ENCODE data around the gene UBAC1.
"Not testable (repeated sequence)": the region's sequence is repeated elsewhere in the genome, so short reads cannot be mapped to it uniquely, and the experiment has no call there.

Gene UBAC1

GRCh38 chr9:135950135-135950682 lies 11.0 kb downstream of the UBAC1 start:
- in situ Hi-C loops (cut with HindIII; ENCODE audit: low pct_ligation_motif_present, low sequenced_read_pairs) = no loop called here
- no peak for TF ChIP-seq CTCF (IDR thresholded peaks at IDR 0.05; ENCODE audit: low read depth, low read length, missing control alignments)
- peaks cover 16% of the 10 kb centered on the region for H3K36me3 ChIP-seq (replicated peaks)

GRCh38 chr9:135949501-135950134 lies 11.6 kb downstream of the UBAC1 start:
- DNase-seq = no peak
- in situ Hi-C loops (cut with HindIII; ENCODE audit: low pct_ligation_motif_present, low sequenced_read_pairs) = no loop called here
- Histone ChIP-seq H3K27ac (no peak overlapping the region), H3K36me3 (replicated peaks) (peaks cover 19% of the 10 kb centered on the region), H3K27me3 (replicated peaks) (no peaks in the 10 kb centered on the region), H3K4me3 (ENCODE audit: low read depth, low read length) (no peak overlapping the region)
- TF ChIP-seq CTCF (IDR thresholded peaks at IDR 0.05; ENCODE audit: low read depth, low read length, missing control alignments) = no peak

More at GRCh38 chr9:135950135-135950682, 11.0 kb downstream of the UBAC1 start:
- no peak overlapping the region for H3K4me3 ChIP-seq (ENCODE audit: low read depth, low read length)
- H3K27ac ChIP-seq = no peak overlapping the region
- DNase-seq = no peak
- H3K27me3 ChIP-seq (replicated peaks) = no peaks in the 10 kb centered on the region

- DNase-seq = no peak
- no peak for TF ChIP-seq CTCF (IDR thresholded peaks at IDR 0.05; ENCODE audit: low read depth, low read length, missing control alignments)
- in situ Hi-C loops (cut with HindIII; ENCODE audit: low pct_ligation_motif_present, low sequenced_read_pairs) = no loop called here
- no peak overlapping the region for H3K4me3 ChIP-seq (ENCODE audit: low read depth, low read length)
- H3K27me3 ChIP-seq (replicated peaks) = no peaks in the 10 kb centered on the region
- H3K27ac ChIP-seq = no peak overlapping the region
- H3K36me3 ChIP-seq (replicated peaks) = peaks cover 20% of the 10 kb centered on the region
These were observed 12.2 kb downstream of the UBAC1 start for GRCh38 chr9:135948968-135949367.

- TF ChIP-seq CTCF (IDR thresholded peaks at IDR 0.05; ENCODE audit: low read depth, low read length, missing control alignments) = no peak
- H3K36me3 ChIP-seq (replicated peaks) = peaks cover 19% of the 10 kb centered on the region
These were observed 12.7 kb downstream of the UBAC1 start for GRCh38 chr9:135948446-135948845.

GRCh38 chr9:135947582-135947981 lies 13.6 kb downstream of the UBAC1 start:
- peaks cover 17% of the 10 kb centered on the region for H3K36me3 ChIP-seq (replicated peaks)
- TF ChIP-seq CTCF (IDR thresholded peaks at IDR 0.05; ENCODE audit: low read depth, low read length, missing control alignments) = no peak
- in situ Hi-C loops (cut with HindIII; ENCODE audit: low pct_ligation_motif_present, low sequenced_read_pairs) = no loop called here
- no peak overlapping the region for H3K4me3 ChIP-seq (ENCODE audit: low read depth, low read length)
- H3K27me3 ChIP-seq (replicated peaks) = no peaks in the 10 kb centered on the region
- no peak overlapping the region for H3K27ac ChIP-seq
- DNase-seq = no peak

More at GRCh38 chr9:135948446-135948845, 12.7 kb downstream of the UBAC1 start:
- H3K4me3 ChIP-seq (ENCODE audit: low read depth, low read length) = no peak overlapping the region
- no peak overlapping the region for H3K27ac ChIP-seq
- in situ Hi-C loops (cut with HindIII; ENCODE audit: low pct_ligation_motif_present, low sequenced_read_pairs) = no loop called here
- H3K27me3 ChIP-seq (replicated peaks) = no peaks in the 10 kb centered on the region
- DNase-seq = no peak

- in situ Hi-C loops (cut with HindIII; ENCODE audit: low pct_ligation_motif_present, low sequenced_read_pairs); H3K27ac ChIP-seq; DNase-seq; H3K4me3 ChIP-seq (ENCODE audit: low read depth, low read length); H3K27me3 ChIP-seq (replicated peaks): not testable (repeated sequence)
- H3K36me3 ChIP-seq (replicated peaks) = peaks cover 17% of the 10 kb centered on the region
These were observed 14.1 kb downstream of the UBAC1 start for GRCh38 chr9:135947105-135947504.

All from brain microvascular endothelial cell (primary cell).